Mucosa of descending colon (tissue), 3 donors: ENCODE data around the gene CD74. TPM values are rescaled to one million over a fixed set of nuclear protein-coding genes. Genes with fewer than 3 reads are reported as not detected.

Experiments
- ATAC-seq: fragments of 200-7000 bp; cut with Tn5 transposase; one replicate; pipeline ENCODE4 v1.9.1; 2020; ENCODE audit warnings: mild to moderate bottlenecking, moderate library complexity
- DNase-seq, 3 donors: peaks; one replicate each; pipeline ENCODE4 v3.0.0-alpha.2; 2020
- H3K36me3 ChIP-seq: fragments of 200-600 bp; one replicate; pipeline ENCODE4 v1.8.0; 2021; ENCODE audit warnings: low read depth, mild to moderate bottlenecking
- H3K4me1 ChIP-seq: fragments of 200-600 bp; one replicate; pipeline ENCODE4 v1.8.0; 2021; ENCODE audit warnings: low read depth, mild to moderate bottlenecking
- H3K4me3 ChIP-seq: fragments of 200-600 bp; one replicate; pipeline ENCODE4 v1.8.0; 2021; ENCODE audit warnings: mild to moderate bottlenecking
- H3K9me3 ChIP-seq: fragments of 200-600 bp; one replicate; pipeline ENCODE4 v1.8.0; 2021; ENCODE audit warnings: mild to moderate bottlenecking
- intact Hi-C, 2 donors: fragments of 100-400 bp; cut with DNase I in 1 of 2; cut with micrococcal nuclease in 1 of 2; formaldehyde crosslinking; loops; one replicate each; pipeline versions ENCODE4 v1.11.0 to v1.11.1; 2022; cut with DNase I, micrococcal nuclease
- total RNA-seq, 3 donors: library from RNA; stranded (reverse); fragmentation: NEBNext Ultra II Directional in 2 of 3; extraction: Animal tissue kit (Norgen Biotek cat#: 25700) in 2 of 3; gene quantifications; one replicate each; pipeline versions ENCODE4 v1.2.1 to v1.2.4, GENCODE V29; 2021 to 2023
- TF ChIP-seq, protein P1 (sequence below): fragments of 200-600 bp; IDR thresholded peaks from one replicate; pipeline ENCODE4 v1.8.0; 2022; ENCODE audit warnings: antibody characterized with exemption, mild to moderate bottlenecking
- donor health status: DM: no; HTN: no; CAD: no; lungs with moderate emphysema.
- donor health status: DM: no; HTN: no; CAD: no.
- donor health status: DM: no; HTN: yes; CAD: no.

Gene CD74
- total RNA-seq, 3 donors from 2014 or later, result 198 to 1,033 (median 284) TPM

DNA sequence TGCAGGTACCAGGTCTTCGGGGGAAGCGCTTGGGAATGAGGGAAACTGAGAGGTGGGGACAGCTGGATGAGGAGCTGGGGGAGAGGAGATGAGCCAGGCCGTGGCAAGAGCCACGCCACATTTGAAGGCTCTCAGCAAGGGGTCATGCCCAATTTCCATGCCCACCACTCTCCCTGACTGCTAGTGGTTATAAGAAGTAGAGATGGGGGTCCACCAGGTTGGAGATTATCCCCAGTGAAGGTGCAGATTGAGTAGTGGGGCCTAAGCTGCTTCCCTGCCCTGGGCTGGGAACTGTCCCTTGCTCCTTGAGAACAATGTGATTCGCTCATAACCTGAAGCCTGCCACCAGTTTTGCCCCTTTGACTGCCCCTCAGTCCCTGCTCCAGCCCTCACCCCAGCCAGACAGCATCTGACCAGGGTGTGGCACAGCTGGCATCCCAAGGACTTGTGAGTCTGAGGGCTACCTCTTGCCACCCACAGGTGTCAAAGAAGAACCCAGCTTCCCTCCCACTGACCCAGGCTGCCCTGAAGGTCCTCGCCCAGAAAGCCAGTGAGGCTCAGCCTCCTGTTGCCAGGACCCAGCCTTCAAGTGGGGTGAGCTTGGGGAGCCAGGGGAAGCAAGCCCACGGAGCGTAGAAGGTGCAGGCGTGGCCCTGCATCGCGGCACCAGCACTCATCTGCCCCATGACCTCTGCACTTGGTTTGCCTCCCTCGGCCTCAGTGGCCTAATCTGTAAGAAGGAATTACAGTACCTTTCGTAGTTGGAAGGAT lies 21.5 kb downstream of the CD74 start:
- Histone ChIP-seq H3K4me1 (no peaks in the 10 kb centered on the region), H3K9me3 (no peaks in the 10 kb centered on the region), H3K4me3 (no peak overlapping the region), H3K36me3 (no peaks in the 10 kb centered on the region)
- no peak for ATAC-seq
- TF ChIP-seq, protein P1, sequence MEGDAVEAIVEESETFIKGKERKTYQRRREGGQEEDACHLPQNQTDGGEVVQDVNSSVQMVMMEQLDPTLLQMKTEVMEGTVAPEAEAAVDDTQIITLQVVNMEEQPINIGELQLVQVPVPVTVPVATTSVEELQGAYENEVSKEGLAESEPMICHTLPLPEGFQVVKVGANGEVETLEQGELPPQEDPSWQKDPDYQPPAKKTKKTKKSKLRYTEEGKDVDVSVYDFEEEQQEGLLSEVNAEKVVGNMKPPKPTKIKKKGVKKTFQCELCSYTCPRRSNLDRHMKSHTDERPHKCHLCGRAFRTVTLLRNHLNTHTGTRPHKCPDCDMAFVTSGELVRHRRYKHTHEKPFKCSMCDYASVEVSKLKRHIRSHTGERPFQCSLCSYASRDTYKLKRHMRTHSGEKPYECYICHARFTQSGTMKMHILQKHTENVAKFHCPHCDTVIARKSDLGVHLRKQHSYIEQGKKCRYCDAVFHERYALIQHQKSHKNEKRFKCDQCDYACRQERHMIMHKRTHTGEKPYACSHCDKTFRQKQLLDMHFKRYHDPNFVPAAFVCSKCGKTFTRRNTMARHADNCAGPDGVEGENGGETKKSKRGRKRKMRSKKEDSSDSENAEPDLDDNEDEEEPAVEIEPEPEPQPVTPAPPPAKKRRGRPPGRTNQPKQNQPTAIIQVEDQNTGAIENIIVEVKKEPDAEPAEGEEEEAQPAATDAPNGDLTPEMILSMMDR, result no peak
- intact Hi-C loops, result no loop called here
- no peak for DNase-seq

DNA sequence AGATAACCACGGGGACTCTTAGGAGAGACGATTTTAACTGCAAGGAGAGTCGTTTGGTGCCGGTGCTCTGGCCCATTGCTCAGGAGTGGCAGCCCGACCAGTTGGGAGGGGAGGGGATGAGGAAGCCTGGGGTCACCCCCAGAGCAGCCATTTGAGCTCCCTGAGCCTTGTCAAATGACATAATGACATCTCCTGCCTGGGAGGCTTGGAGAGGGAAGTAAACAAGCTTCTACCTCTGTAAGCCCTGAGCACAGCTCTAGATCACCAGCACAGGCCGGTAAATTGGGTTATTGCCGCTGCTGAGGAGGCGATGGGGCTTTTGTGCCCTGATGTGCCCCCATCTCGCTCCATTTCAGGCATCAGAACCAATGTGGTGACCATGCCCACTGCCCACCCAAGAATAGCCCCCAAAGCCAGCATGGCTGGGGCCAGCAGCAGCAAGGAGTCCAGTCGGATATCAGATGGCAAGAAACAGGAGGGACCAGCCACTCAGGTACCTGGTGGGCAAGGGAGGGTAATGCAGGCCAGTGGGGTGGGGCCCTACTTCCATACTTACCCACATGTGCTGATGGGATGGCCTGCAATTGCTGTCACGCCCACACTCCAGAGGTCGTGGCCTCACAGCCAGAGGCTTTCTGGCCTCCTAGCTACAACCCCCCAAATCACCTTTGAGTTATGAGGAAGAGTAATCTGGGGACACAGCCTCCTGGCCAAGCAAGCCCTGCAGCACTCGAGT lies 23.0 kb downstream of the CD74 start:
- Histone ChIP-seq H3K4me1 (no peaks in the 10 kb centered on the region), H3K9me3 (no peaks in the 10 kb centered on the region), H3K4me3 (no peak overlapping the region), H3K36me3 (no peaks in the 10 kb centered on the region)
- intact Hi-C loops, result no loop called here
- TF ChIP-seq, protein P1, result no peak
- no peak for DNase-seq
- ATAC-seq, result no peak

DNA sequence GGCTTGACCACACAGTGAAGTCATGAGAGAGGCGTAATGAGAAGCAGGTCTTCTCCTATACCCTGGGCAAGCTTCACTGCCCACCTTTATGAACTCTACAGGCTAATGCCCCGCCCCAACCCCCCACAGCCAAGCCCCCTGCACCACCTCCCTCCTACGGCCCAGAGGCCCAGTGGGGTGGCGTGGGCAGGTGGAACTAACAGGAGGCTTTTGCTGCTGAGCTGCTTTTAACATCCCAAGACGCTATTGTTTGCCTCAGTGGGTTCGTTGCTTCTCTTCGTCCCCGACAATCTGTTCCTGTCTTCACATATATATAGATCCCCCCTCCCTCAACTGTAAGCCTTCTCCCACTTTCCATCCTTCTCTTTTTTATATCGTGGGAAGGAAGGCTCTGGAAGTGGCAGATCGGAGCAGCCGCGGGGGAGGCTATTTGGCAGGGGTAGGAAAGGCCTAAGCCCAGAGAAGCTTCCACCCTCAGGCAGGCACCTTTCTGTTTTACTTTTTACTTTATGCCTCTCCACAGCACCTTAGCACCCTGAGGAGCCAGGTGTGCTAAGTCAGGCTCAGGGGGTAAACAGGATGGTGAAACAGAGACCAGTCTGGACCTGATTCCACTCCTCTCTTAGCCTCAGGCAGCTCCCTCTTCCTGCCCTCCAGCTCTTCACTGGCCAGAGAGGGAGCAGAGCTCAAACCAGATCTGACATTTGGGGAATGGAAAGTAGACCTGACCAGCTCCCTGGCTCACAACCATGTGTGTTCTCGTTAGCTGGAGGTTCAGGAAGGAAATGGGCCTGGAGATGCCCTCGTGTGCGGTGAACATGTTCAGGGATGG lies 26.5 kb downstream of the CD74 start:
- no peaks in the 10 kb centered on the region for H3K4me1 ChIP-seq
- DNase-seq (no peak), ATAC-seq (no peak)
- H3K9me3 ChIP-seq, result no peaks in the 10 kb centered on the region
- TF ChIP-seq, protein P1, result no peak
- intact Hi-C loops, result no loop called here
- no peaks in the 10 kb centered on the region for H3K36me3 ChIP-seq
- H3K4me3 ChIP-seq, result no peak overlapping the region

DNA sequence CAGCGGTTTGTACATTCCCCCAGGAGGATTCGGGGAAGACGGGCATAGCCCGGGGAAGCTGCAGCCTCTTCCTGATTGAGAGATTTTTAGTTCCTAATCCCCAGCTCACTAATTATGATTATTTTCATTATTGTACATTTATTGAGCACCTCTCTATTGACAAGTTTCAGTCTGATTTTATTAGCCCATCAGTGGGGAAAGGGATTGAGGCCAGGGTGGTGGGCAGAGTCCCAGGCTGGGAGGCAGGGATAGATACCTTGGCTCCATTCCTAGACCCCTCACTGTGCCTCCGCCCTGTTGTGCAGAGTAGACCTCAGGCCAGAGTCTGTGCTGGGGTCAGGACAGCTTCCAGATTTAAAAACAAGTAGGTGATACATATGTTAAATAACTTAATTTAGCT lies 28.0 kb downstream of the CD74 start:
- no peaks in the 10 kb centered on the region for H3K4me1 ChIP-seq
- intact Hi-C loops, result no loop called here
- TF ChIP-seq, protein P1, result no peak
- no peak for ATAC-seq
- no peak for DNase-seq
- no peaks in the 10 kb centered on the region for H3K9me3 ChIP-seq
- peaks cover 5% of the 10 kb centered on the region for H3K36me3 ChIP-seq
- no peak overlapping the region for H3K4me3 ChIP-seq

DNA sequence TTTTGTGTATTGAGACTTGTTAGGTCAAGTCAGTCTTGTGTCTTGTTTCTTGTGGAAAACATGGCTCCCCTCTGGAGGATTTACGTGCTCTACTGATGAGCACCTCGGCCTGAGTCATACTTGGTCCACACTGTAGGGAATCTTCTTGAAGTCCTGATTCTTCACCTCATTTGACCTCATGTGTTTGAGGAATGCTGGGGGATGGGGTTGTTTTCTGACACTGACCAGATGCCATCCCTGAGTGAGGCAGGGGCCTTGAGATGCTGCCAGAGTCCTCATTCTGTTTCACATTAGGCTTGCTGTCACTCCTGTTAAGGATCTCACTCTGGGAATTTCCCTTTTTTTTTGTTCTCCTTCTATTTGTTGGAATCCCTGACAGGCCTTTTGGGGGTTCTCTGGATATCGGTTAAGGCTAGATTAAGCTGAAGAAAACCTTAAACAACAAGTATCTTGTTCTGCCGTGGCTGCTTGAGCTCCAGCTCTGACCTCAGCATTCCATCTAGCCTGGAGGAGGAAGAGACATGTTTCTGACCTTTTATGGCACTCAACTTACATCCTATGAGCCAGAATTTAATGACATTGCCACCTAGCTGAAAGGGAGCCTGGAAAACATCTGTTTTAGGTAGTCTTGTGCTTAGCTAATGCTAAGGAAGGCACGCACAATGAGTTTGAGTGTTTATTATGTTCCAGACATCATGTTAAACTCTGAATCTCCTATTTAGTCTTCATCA lies 34.6 kb downstream of the CD74 start:
- TF ChIP-seq, protein P1, result no peak
- no peak for ATAC-seq
- Histone ChIP-seq H3K4me1 (no peaks in the 10 kb centered on the region), H3K36me3 (peaks cover 29% of the 10 kb centered on the region), H3K9me3 (no peaks in the 10 kb centered on the region), H3K4me3 (no peak overlapping the region)
- no peak for DNase-seq
- intact Hi-C loops, result no loop called here
